Hepatocyte (in vitro differentiated cells): ENCODE measurements around the gene RHOH. TPM values are rescaled to one million over a fixed set of nuclear protein-coding genes. Genes with fewer than 3 reads are reported as not detected.
A peak's percentile ranks its signal among the peaks of the same experiment; 100 is the strongest.
"Not testable (repeated sequence)": the region's sequence is repeated elsewhere in the genome, so short reads cannot be mapped to it uniquely, and the experiment has no call there.

Experiments used
- DNase-seq: peaks from one replicate; pipeline ENCODE4 v3.0.0-alpha.2; 2016; ENCODE audit warnings: low spot score
- H2AFZ ChIP-seq: fragments of 200-600 bp; sonication (generic); 2 replicates; pipeline ENCODE4 v1.6.0; 2016; ENCODE audit warnings: antibody characterized with exemption, mild to moderate bottlenecking
- H3K27ac ChIP-seq: fragments of 200-600 bp; sonication (generic); 2 replicates; pipeline ENCODE4 v1.5.1; 2016; ENCODE audit warnings: mild to moderate bottlenecking
- H3K27me3 ChIP-seq: fragments of 200-600 bp; sonication (generic); 2 replicates; pipeline ENCODE4 v1.6.1; 2016
- H3K36me3 ChIP-seq: fragments of 200-600 bp; sonication (generic); replicated peaks from 2 replicates; pipeline ENCODE4 v1.5.1; 2016; ENCODE audit warnings: low read depth; ENCODE audit not compliant: insufficient read depth
- H3K4me1 ChIP-seq: fragments of 200-600 bp; sonication (generic); 2 replicates; pipeline ENCODE4 v1.5.1; 2016; ENCODE audit warnings: mild to moderate bottlenecking, moderate library complexity; ENCODE audit not compliant: insufficient read depth
- H3K4me2 ChIP-seq: fragments of 200-600 bp; sonication (generic); 2 replicates; pipeline ENCODE4 v1.6.0; 2016
- H3K4me3 ChIP-seq: fragments of 200-600 bp; sonication (generic); 2 replicates; pipeline ENCODE4 v1.5.1; 2016; ENCODE audit warnings: mild to moderate bottlenecking
- H3K79me2 ChIP-seq: fragments of 200-600 bp; sonication (generic); 2 replicates; pipeline ENCODE4 v1.6.0; 2017; ENCODE audit warnings: mild to moderate bottlenecking
- H3K9me2 ChIP-seq: fragments of 200-600 bp; sonication (generic); replicated peaks from 2 replicates; pipeline ENCODE4 v1.6.0; 2017; ENCODE audit warnings: mild to moderate bottlenecking; ENCODE audit not compliant: insufficient read depth
- H3K9me3 ChIP-seq: fragments of 200-600 bp; sonication (generic); 2 replicates; pipeline ENCODE4 v1.5.1; 2016; ENCODE audit warnings: low read depth, mild to moderate bottlenecking
- H4K20me1 ChIP-seq: fragments of 200-600 bp; sonication (generic); 2 replicates; pipeline ENCODE4 v1.6.0; 2016; ENCODE audit warnings: mild to moderate bottlenecking; ENCODE audit not compliant: insufficient read depth, poor library complexity, severe bottlenecking
- EZH2 ChIP-seq: fragments of 200-600 bp; sonication (generic); IDR thresholded peaks from 2 replicates; pipeline ENCODE4 v1.6.1; 2016; ENCODE audit warnings: antibody characterized with exemption, mild to moderate bottlenecking, borderline replicate concordance
- EZH2phosphoT487 ChIP-seq: fragments of 200-600 bp; sonication (generic); IDR thresholded peaks from one replicate; pipeline ENCODE4 v1.6.1; 2018; ENCODE audit warnings: antibody characterized with exemption, mild to moderate bottlenecking, low read depth, moderate library complexity; ENCODE audit not compliant: unreplicated experiment, severe bottlenecking
- WGBS: methylation state at CpG from one replicate; pipeline ENCODE4 v1.1.6; 2016; ENCODE audit warnings: low lambda C conversion rate; ENCODE audit errors: missing lambda C conversion rate; 5-methylcytosine and 5-hydroxymethylcytosine counted together
- polyA plus RNA-seq: library from polyadenylated mRNA; unstranded; fragments of >200 nt; fragmentation: Nextera tagmentation; extraction: Ambion mirVana; gene quantifications from 2 replicates; pipeline ENCODE4 v1.2.1, GENCODE V29; 2016
- total RNA-seq: library from RNA; depleted of rRNA; stranded (reverse); fragments of >200 nt; gene quantifications from 2 replicates; pipeline ENCODE4 v1.2.3, GENCODE V29; 2014
- TF ChIP-seq, protein P1 (sequence below): fragments of 200-600 bp; sonication (generic); IDR thresholded peaks from 2 replicates; pipeline ENCODE4 v1.5.1; 2016; ENCODE audit warnings: antibody characterized with exemption, mild to moderate bottlenecking; ENCODE audit not compliant: poor library complexity

Gene RHOH, protein sequence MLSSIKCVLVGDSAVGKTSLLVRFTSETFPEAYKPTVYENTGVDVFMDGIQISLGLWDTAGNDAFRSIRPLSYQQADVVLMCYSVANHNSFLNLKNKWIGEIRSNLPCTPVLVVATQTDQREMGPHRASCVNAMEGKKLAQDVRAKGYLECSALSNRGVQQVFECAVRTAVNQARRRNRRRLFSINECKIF
- total RNA-seq (0.36 TPM in 1 of 2 replicates, not detected in the other), polyA plus RNA-seq (not detected in 2 replicates)

DNA sequence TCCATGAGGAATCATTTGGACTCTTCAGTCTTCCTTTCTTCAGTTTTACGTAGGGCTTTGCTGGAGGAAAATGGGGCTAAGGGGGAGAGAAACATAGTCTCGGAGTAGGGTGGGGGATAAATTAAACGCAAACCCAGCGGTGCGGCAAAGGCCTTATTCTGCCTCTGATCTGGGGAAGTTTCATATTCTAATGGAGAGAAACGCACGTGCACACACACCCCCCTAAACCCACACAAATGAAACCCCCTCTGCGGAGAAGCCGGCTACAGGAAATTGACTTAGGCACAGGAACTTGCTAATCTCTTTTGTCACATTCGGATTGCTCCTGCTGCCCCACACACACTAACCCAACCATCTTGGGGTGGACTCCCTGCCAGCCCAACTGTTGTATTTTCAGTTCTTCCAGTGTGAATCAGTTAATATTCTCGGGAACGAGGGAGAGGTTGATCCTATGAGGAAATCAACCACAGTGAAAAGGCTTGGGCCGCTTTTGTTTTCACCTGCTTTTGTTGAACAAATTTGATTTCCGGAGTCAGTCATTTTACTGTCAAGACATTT, at the start of gene RHOH:
Gene RHOH, plus strand, starts transcription at position 308 of the 558 bp plus-strand sequence. CDS start 46,356 bp downstream, outside the sequence.
- TF ChIP-seq EZH2 (no peak), EZH2phosphoT487 (no peak)
- TF ChIP-seq, protein P1, sequence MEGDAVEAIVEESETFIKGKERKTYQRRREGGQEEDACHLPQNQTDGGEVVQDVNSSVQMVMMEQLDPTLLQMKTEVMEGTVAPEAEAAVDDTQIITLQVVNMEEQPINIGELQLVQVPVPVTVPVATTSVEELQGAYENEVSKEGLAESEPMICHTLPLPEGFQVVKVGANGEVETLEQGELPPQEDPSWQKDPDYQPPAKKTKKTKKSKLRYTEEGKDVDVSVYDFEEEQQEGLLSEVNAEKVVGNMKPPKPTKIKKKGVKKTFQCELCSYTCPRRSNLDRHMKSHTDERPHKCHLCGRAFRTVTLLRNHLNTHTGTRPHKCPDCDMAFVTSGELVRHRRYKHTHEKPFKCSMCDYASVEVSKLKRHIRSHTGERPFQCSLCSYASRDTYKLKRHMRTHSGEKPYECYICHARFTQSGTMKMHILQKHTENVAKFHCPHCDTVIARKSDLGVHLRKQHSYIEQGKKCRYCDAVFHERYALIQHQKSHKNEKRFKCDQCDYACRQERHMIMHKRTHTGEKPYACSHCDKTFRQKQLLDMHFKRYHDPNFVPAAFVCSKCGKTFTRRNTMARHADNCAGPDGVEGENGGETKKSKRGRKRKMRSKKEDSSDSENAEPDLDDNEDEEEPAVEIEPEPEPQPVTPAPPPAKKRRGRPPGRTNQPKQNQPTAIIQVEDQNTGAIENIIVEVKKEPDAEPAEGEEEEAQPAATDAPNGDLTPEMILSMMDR: no peak
- Histone ChIP-seq H2AFZ (no peak within 1 kb of the TSS), H3K9me2 (no peaks in the 10 kb centered on the region), H3K27ac (no peak within 1 kb of the TSS), H3K4me1 (peaks cover 22% of the 10 kb centered on the region), H3K36me3 (no peaks in the 10 kb centered on the region), H4K20me1 (no peaks in the 10 kb centered on the region), H3K4me3 (no peak within 1 kb of the TSS), H3K79me2 (no peaks in the 10 kb centered on the region), H3K9me3 (no peaks in the 10 kb centered on the region), H3K27me3 (no peaks in the 10 kb centered on the region), H3K4me2 (no peak within 1 kb of the TSS)
- no peak for DNase-seq
- whole genome bisulfite sequencing: 62% methylated on average over 14 of the region's 14 CpGs

DNA sequence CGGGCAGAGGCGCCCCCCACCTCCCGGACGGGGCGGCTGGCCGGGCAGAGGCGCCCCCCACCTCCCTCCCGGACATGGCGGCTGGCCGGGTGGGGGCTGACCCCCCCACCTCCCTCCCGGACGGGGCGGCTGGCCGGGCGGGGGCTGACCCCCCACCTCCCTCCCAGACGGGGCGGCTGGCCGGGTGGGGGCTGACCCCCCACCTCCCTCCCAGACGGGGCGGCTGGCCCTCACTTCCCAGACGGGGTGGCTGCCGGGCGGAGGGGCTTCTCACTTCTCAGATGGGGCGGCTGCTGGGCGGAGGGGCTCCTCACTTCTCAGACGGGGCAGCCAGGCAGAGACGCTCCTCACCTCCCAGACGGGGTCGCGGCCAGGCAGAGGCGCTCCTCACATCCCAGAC, 49.3 kb upstream of the RHOH start:
- not testable (repeated sequence) for H3K9me2 ChIP-seq, DNase-seq, H4K20me1 ChIP-seq, H2AFZ ChIP-seq, H3K4me2 ChIP-seq, H3K9me3 ChIP-seq, H3K36me3 ChIP-seq, H3K79me2 ChIP-seq, H3K4me1 ChIP-seq, H3K27ac ChIP-seq, H3K27me3 ChIP-seq, H3K4me3 ChIP-seq
- 100% methylated on average over 8 of the region's 31 CpGs for WGBS

DNA sequence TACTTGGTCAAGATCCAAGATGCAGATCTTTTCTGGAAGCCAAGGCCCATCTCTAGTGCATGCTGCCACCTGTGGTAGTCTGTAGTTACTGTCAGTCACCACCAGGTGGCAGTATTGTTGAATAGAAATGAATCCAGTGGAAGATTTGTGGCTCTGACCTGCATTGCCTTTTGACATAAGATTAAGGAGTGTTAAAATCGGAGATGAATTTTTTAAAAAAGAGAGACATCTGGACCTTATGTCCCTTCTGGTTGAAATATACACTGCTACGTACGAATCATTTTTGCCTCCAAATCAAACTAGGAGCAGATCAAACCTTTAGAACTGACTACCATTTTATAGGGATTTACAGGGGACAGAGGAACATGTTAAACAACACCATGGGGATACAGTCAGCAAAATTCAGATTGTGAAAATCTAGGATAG, 46.9 kb upstream of the RHOH start:
- Histone ChIP-seq H2AFZ (no peak overlapping the region), H3K36me3 (no peaks in the 10 kb centered on the region), H3K27me3 (no peaks in the 10 kb centered on the region), H3K4me1 (no peaks in the 10 kb centered on the region), H4K20me1 (no peaks in the 10 kb centered on the region), H3K79me2 (no peaks in the 10 kb centered on the region), H3K4me2 (no peak overlapping the region), H3K9me3 (no peaks in the 10 kb centered on the region), H3K4me3 (no peak overlapping the region), H3K27ac (peak overlapping the region; percentile 28), H3K9me2 (no peaks in the 10 kb centered on the region)
- WGBS: 95% methylated on average over 3 of the region's 3 CpGs
- peak; percentile 79 for DNase-seq
- TF ChIP-seq EZH2phosphoT487: no peak
- TF ChIP-seq, protein P1: peak; percentile 71
- TF ChIP-seq EZH2: no peak

DNA sequence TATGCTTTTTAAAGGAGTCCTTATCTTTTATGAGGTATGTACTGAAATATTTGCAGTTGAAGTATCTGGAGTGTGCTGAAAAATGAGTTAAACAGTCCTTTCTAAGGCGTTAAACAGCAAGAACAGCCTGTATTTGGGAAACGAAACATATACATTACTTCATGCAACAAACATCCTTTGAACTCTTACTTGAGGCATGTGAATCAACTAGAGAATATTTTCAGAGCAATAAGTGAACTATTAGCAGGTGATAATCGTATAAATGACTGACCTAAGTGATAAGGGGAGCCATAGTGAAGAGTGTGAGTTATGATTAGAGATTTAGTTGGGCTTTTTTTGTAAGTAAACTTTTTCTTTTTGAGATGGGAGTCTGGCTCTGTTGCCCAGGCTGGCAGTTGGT, 45.9 kb upstream of the RHOH start:
- TF ChIP-seq EZH2phosphoT487 (no peak), EZH2 (no peak)
- TF ChIP-seq, protein P1: no peak
- 57% methylated on average over 3 of the region's 3 CpGs for WGBS
- H3K36me3 ChIP-seq: no peaks in the 10 kb centered on the region
- DNase-seq: no peak
- no peaks in the 10 kb centered on the region for H4K20me1 ChIP-seq
- H2AFZ ChIP-seq: no peak overlapping the region
- no peak overlapping the region for H3K4me2 ChIP-seq
- no peaks in the 10 kb centered on the region for H3K9me3 ChIP-seq
- no peaks in the 10 kb centered on the region for H3K79me2 ChIP-seq
- no peaks in the 10 kb centered on the region for H3K4me1 ChIP-seq
- no peaks in the 10 kb centered on the region for H3K9me2 ChIP-seq
- peak overlapping the region; percentile 28 for H3K27ac ChIP-seq
- H3K27me3 ChIP-seq: no peaks in the 10 kb centered on the region
- H3K4me3 ChIP-seq: no peak overlapping the region
